Stimulated activated naive CD8-positive, alpha-beta T cell treated with anti-CD3 and anti-CD28 coated beads, Interleukin-15, Interleukin-2, amounts not matched to agents 100 ng/mL and 50 ng/mL, for 24 hours (primary cell): ENCODE data around the gene RASA3.

Experiments used
- H3K27ac Mint-ChIP-seq: one replicate; pipeline ENCODE4 v1.8.0; 2021; ENCODE audit warnings: mild to moderate bottlenecking, mixed read lengths
- H3K27me3 Mint-ChIP-seq: one replicate; pipeline ENCODE4 v1.8.0; 2021; ENCODE audit warnings: mixed read lengths
- H3K36me3 Mint-ChIP-seq: one replicate; pipeline ENCODE4 v1.8.0; 2021; ENCODE audit warnings: low read depth, mixed read lengths
- H3K4me1 Mint-ChIP-seq: one replicate; pipeline ENCODE4 v1.8.0; 2021; ENCODE audit warnings: low read depth, mixed read lengths
- H3K4me3 Mint-ChIP-seq: one replicate; pipeline ENCODE4 v1.8.0; 2021; ENCODE audit warnings: mild to moderate bottlenecking, mixed read lengths
- H3K9me3 Mint-ChIP-seq: one replicate; pipeline ENCODE4 v1.8.0; 2021; ENCODE audit warnings: mixed read lengths

The RASA3 gene

DNA sequence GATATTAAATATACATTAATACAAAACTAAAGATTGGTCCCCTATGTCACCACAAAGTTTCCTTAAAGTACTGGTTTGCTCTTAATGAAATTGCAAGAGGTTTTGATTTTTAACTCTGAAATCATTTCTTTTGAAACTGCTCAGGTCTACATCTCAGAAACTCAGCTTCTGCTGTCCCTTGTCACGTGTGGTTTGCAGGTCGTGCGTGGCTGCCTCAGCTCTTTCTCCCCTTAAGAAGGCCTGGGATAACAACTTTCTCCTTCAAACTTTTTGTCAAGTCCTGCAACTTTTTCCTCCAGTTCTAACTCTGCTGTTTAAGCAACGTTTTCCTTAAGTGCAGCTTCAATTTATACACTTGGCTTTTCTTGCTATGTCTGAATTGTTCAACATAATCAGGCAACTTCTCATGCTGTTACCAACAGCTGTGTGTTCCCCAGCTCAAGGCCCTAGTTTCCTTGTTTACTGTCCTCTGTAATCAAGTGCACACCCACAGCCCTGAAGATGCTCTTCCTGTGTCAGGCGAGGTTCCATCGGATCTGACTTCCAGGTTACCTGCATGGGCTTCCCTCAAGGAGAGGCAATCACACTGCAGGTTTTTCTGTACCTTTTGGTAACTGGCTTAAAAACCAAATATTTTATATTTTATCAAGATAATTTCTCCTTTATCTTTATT lies 172.0 kb downstream of the RASA3 start:
- Mint-ChIP-seq H3K4me1 (no peaks in the 10 kb centered on the region), H3K36me3 (peaks cover 19% of the 10 kb centered on the region), H3K27me3 (no peaks in the 10 kb centered on the region), H3K9me3 (peaks cover 10% of the 10 kb centered on the region), H3K27ac (no peak overlapping the region), H3K4me3 (no peak overlapping the region)

DNA sequence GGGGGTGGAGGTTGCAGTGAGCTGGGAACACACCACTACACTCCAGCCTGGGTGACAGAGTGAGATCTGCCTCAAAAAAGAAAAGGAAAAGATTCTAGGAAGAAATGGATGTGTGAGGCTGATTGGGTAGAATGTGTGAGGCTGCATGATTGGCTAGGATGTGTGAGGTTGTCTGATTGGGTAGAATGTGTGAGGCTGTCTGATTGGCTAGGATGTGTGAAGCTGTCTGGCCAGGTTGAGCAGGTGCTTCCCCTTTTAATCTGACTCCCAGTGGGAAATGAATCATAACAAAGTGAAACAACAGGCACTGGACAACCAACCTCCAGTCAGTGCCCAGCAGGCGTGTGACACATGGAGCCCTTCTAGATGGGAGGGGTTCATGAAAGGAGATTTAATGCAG lies 173.2 kb downstream of the RASA3 start:
- Mint-ChIP-seq H3K36me3 (peaks cover 29% of the 10 kb centered on the region), H3K4me3 (no peak overlapping the region), H3K4me1 (no peaks in the 10 kb centered on the region), H3K9me3 (peaks cover 10% of the 10 kb centered on the region), H3K27me3 (no peaks in the 10 kb centered on the region), H3K27ac (no peak overlapping the region)

DNA sequence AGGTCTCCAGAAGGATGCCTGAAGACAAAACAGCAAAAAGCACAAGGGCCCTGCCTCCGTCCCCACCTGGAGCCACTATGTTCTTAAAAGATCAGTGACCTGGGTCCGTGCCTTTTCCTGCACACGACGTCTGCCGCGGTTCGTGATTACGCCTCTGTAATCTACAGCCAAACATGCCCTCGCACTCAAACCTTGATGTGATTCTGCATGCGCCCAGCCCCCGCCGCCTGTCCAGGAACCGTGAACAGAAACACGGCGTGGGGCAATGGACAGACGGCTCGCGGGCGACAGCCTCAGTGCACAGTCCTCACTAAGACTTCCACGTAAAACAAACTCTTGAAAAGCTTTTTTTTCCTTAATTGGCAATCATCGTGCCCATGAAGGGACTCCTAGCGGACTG lies 174.1 kb downstream of the RASA3 start:
- peaks cover 10% of the 10 kb centered on the region for H3K9me3 Mint-ChIP-seq
- H3K4me3 Mint-ChIP-seq: no peak overlapping the region
- no peak overlapping the region for H3K27ac Mint-ChIP-seq
- H3K27me3 Mint-ChIP-seq: no peaks in the 10 kb centered on the region
- peaks cover 29% of the 10 kb centered on the region for H3K36me3 Mint-ChIP-seq
- H3K4me1 Mint-ChIP-seq: no peaks in the 10 kb centered on the region

DNA sequence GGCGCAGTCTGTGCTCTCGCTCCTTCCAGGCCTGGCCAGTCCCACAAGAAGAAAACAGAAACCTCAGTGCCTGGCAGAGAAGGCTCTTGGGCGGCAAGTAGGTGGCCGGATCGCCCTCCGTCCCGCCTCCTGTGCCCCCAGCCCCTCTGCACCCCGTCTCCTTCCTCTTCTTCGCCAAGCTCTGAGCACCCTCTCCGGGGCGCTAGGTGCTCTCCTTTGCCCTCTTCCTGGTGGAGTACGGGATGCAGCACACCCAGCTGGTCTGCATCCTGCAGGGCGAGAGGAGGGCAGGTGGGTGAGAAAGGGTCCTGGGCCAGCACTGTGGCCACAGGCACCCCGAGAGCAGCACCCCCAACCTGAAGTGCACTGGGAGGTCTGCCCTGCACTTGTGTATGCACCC lies 175.9 kb downstream of the RASA3 start:
- no peaks in the 10 kb centered on the region for H3K27me3 Mint-ChIP-seq
- H3K36me3 Mint-ChIP-seq: peaks cover 29% of the 10 kb centered on the region

DNA sequence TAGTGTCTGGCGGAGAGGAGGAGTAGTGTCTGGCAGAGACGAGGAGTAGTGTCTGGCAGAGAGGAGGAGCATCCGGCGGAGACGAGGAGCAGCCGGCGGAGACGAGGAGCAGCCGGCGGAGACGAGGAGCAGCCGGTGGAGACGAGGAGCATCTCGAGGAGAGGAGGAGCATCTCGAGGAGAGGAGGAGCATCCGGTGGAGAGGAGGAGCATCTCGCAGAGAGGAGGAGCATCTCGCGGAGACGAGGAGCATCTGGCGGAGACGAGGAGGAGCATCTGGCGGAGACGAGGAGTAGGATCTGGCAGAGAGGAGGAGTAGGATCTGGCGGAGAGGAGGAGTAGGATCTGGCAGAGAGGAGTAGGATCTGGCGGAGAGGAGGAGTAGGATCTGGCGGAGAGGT lies 176.7 kb downstream of the RASA3 start:
- Mint-ChIP-seq H3K9me3 (peaks cover 10% of the 10 kb centered on the region), H3K27ac (no peak overlapping the region), H3K4me3 (no peak overlapping the region), H3K36me3 (peaks cover 29% of the 10 kb centered on the region), H3K4me1 (no peaks in the 10 kb centered on the region), H3K27me3 (no peaks in the 10 kb centered on the region)

More for the DNA sequence above, 175.9 kb downstream of the RASA3 start:
- Mint-ChIP-seq H3K27ac (no peak overlapping the region), H3K4me3 (no peak overlapping the region), H3K4me1 (no peaks in the 10 kb centered on the region), H3K9me3 (peaks cover 10% of the 10 kb centered on the region)

DNA sequence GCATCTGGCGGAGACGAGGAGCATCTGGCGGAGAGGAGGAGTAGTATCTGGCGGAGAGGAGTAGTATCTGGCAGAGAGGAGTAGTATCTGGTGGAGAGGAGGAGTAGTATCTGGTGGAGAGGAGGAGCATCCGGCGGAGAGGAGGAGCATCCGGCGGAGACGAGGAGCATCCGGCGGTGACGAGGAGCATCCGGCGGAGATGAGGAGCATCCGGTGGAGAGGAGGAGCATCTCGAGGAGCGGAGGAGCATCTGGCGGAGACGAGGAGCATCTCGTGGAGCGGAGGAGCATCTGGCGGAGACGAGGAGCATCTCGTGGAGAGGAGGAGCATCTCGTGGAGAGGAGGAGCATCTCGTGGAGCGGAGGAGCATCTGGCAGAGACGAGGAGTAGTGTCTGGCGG lies 177.2 kb downstream of the RASA3 start:
- no peak overlapping the region for H3K27ac Mint-ChIP-seq
- peaks cover 6% of the 10 kb centered on the region for H3K9me3 Mint-ChIP-seq
- no peaks in the 10 kb centered on the region for H3K27me3 Mint-ChIP-seq
- peaks cover 24% of the 10 kb centered on the region for H3K36me3 Mint-ChIP-seq
- H3K4me3 Mint-ChIP-seq: no peak overlapping the region
- H3K4me1 Mint-ChIP-seq: no peaks in the 10 kb centered on the region

DNA sequence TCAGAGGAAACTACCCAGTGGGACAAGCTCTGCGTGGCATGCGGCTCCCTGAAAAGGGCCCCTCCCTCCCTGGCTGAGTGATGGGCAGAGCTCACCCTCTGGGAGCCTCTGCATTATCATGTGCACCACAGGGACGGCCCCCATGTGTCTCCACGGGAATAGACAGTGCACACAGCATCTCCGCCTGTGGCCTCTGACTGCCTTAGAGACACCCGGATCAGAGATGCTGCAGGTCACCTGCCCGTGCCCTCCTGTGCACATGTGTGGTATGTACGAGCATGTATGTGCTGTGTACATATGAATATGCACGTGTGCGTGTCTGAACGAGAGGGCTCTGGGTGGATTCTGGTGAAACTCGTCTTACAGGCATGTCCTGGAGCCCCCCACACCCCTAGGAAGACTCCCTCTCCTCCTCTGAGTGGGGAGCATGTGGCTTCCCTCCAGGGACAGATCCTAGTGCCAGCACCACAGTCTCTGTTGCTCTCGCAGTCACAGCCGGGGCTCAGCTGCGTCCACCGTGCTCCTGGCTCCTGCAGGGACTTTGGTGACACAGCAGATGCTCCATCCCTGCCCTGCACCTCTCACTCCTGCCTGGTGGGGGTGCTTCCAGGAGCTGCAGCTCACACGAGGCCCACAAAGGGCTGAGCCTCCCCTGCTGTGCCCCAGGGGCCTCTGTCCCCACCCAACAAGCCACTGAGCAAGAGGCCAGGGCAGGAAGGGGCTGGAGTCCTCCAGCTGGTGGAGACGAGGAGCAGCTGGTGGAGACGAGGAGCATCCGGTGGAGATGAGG lies 178.2 kb downstream of the RASA3 start:
- Mint-ChIP-seq H3K36me3 (peaks cover 17% of the 10 kb centered on the region), H3K27ac (no peak overlapping the region), H3K4me3 (no peak overlapping the region), H3K9me3 (peaks cover 4% of the 10 kb centered on the region), H3K27me3 (no peaks in the 10 kb centered on the region), H3K4me1 (no peaks in the 10 kb centered on the region)

DNA sequence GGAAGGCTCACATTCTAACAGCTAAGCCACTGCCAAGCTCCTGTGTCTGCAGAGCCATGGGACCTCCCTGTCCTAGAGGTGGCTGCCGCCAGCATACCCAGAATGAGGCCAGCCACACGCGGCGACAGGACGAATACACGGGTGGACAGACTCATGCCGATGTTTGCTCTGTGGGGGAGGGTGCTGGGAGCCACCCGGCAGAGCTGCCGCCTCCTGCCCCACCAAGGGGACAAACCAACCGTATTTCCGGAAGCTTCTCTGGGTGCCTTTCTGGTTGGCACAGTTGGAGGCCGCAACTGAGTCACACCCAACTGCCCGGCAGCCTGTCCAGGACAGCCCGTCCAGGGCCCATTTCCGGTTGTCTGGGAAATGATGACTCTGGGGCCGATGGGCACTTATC lies 178.9 kb downstream of the RASA3 start:
- Mint-ChIP-seq H3K9me3 (no peaks in the 10 kb centered on the region), H3K4me1 (no peaks in the 10 kb centered on the region), H3K4me3 (no peak overlapping the region), H3K27me3 (no peaks in the 10 kb centered on the region), H3K36me3 (peaks cover 13% of the 10 kb centered on the region), H3K27ac (no peak overlapping the region)

DNA sequence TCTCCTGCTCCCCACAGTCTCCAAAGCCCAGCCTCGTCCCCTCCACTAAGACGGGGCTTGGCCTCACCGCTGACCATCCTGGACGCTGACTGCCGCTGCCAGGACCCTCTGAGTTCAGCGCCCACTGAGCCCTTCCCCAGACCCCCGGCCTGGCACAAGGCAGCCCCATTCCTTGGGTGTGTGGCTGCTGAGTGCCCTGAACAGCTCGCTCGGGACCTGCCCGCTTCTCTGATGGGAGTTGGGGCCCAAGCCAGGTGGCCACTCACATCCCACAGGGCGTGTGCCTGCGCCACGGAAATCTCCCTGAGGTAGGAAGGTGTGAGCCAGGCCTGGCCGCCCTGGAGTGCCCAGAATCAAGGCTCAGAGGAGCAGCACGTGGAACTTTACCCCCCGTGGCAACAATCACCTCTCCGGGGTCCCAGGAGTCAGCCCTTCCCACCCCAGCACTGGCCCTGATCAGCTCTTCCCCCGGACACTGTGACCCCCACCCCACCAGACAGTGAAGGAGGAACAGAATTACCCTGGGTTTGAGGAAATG lies 179.4 kb downstream of the RASA3 start:
- peaks cover 13% of the 10 kb centered on the region for H3K36me3 Mint-ChIP-seq
- H3K27me3 Mint-ChIP-seq: no peaks in the 10 kb centered on the region
- H3K9me3 Mint-ChIP-seq: no peaks in the 10 kb centered on the region
- H3K4me3 Mint-ChIP-seq: no peak overlapping the region
- H3K27ac Mint-ChIP-seq: no peak overlapping the region
- H3K4me1 Mint-ChIP-seq: no peaks in the 10 kb centered on the region

DNA sequence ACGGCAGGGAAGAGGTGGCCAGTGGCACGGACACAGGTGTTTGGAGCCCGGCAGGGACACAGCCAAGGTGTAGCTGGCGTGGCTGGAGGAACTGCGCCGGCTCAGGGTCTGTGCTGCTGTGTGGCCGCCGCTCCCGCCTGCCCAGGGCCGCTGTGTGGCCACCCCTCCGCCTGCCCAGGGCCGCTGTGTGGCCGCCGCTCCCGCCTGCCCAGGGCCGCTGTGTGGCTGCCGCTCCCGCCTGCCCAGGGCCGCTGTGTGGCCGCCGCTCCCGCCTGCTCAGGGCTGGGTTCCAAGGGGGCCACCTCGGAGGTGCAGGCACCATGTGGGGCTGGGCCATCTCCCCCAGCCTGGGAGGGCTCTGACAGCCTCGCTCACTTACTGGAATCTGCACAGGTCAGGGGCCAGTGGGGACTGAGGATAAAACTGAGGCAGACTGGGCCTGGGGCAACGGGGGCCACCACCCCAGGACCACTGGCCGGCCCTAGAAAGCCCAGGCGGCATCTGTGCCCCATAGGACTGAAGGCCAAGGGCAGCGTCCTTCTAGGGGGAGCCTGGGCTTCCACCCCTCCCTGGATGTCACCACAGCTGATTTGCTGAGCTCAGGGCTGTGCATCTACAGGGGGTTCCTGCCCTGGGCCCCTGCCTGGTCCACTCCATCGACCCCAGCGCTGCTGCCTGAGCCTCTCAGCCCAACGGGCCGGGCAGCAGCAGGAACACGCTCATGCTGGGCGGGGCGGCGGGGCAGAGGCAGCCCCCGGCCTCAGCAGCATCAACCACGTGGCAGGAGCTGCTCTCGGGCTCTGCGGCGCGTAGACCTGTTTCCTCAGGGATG lies 180.1 kb downstream of the RASA3 start:
- Mint-ChIP-seq H3K27ac (no peak overlapping the region), H3K4me3 (no peak overlapping the region)

DNA sequence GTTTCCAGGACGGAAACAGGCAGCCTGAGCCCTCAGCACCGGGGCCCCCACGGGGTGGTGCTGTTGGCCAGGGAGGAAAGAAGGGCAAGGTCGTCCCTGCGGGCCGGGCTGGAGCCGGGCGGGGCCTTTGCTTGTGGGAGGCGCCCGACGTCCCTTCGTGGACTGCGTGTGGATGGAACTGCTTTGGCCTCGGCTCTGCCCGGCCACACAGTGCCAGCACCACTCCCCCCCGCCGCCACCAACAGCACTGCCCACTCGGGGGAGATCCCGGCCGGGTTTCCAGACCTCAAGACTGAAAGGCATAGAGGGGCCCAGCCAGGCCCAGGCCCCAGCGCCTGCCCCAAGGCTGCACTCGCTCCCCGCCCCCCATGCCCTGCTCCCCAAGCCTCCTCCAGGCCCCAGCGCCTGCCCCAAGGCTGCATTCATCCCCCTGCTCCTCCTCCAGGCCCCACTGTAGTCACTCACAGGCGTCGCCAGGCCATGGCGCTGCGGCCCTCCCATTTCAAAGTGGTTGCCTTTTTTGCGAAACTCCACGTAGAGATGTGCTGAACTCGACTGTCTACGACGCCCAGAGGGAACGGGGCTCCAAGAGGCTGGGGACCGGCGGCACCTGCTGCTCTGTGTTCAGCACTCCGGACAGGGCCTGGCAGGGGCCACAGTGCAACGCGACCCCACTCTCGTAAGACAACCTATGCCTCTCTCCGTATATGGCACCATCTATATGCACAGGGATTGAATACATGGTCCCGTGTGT lies 181.0 kb downstream of the RASA3 start:
- no peaks in the 10 kb centered on the region for H3K27me3 Mint-ChIP-seq
- H3K4me1 Mint-ChIP-seq: no peaks in the 10 kb centered on the region
- no peak overlapping the region for H3K4me3 Mint-ChIP-seq
- peaks cover 13% of the 10 kb centered on the region for H3K36me3 Mint-ChIP-seq
- no peaks in the 10 kb centered on the region for H3K9me3 Mint-ChIP-seq
- H3K27ac Mint-ChIP-seq: no peak overlapping the region

More for the DNA sequence above, 180.1 kb downstream of the RASA3 start:
- H3K4me1 Mint-ChIP-seq: no peaks in the 10 kb centered on the region
- H3K36me3 Mint-ChIP-seq: peaks cover 13% of the 10 kb centered on the region
- H3K27me3 Mint-ChIP-seq: no peaks in the 10 kb centered on the region
- no peaks in the 10 kb centered on the region for H3K9me3 Mint-ChIP-seq

DNA sequence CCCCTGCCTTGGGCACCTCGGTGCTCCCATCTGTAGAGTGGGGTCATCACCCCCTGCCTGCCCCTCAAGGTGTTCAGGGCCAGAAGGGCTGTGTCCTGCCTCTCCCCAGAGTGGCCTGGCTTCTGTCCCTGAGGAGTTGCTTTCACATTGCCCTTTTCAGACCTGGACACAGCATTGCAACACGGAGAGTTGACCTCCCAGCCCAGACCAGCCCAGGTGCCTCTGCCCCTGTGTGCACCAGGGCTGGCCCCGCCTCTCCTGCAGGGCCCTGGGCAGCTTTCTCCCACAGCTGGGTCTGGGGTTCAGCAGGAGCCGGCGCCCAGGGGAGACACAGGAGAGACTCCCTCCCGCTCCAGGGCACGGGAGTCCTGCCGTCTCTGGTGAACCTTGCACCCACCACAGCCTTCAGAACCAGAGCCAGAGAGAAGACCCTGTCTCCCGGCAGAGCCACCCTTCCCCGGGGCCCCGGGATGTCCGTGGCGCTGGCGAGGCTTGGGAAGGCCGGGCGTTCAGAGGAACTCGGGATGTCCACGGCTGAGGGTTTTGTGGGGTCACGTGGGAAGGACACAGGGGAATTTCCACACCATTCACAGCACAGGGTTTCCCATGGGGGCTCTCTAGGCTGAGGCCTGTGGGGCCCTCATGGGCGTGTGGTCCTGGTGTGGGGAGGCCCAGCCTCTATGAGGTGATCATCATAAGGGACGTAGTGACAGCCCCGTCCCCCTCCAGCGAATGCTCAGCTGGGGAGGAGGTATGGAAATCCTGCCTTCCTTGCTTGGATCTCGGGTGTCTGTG lies 181.8 kb downstream of the RASA3 start:
- H3K27ac Mint-ChIP-seq: no peak overlapping the region
- H3K4me1 Mint-ChIP-seq: no peaks in the 10 kb centered on the region
- H3K27me3 Mint-ChIP-seq: no peaks in the 10 kb centered on the region
- H3K9me3 Mint-ChIP-seq: no peaks in the 10 kb centered on the region
- no peak overlapping the region for H3K4me3 Mint-ChIP-seq
- peaks cover 12% of the 10 kb centered on the region for H3K36me3 Mint-ChIP-seq

DNA sequence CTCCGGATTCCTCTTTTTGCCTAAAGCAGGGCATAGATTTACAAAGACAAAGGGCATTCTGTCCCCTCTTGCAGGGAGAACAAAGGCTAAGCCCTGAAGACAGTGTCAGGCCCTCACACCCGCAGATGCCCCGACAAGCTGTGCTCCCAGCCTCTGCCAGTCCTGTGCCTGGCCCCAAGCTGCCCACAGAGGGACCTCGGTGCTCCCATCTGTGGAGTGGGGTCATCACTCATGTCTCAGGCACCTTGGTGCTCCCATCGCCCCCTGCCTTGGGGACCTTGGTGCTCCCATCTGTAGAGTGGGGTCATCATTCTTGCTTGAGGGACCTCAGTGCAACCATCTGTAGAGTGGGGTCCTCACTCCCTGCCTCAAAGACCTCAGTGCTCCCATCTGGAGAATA lies 182.9 kb downstream of the RASA3 start:
- H3K27ac Mint-ChIP-seq: no peak overlapping the region
- no peak overlapping the region for H3K4me3 Mint-ChIP-seq
- H3K27me3 Mint-ChIP-seq: no peaks in the 10 kb centered on the region
- no peaks in the 10 kb centered on the region for H3K9me3 Mint-ChIP-seq
- no peaks in the 10 kb centered on the region for H3K4me1 Mint-ChIP-seq
- H3K36me3 Mint-ChIP-seq: peaks cover under 1% of the 10 kb centered on the region
